ENCODE data around the gene HTT-AS. TPM values are rescaled to one million over a fixed set of nuclear protein-coding genes. Genes with fewer than 3 reads are reported as not detected.

The HTT-AS gene
- total RNA-seq, 1 donor from 2014 or later = not detected

DNA sequence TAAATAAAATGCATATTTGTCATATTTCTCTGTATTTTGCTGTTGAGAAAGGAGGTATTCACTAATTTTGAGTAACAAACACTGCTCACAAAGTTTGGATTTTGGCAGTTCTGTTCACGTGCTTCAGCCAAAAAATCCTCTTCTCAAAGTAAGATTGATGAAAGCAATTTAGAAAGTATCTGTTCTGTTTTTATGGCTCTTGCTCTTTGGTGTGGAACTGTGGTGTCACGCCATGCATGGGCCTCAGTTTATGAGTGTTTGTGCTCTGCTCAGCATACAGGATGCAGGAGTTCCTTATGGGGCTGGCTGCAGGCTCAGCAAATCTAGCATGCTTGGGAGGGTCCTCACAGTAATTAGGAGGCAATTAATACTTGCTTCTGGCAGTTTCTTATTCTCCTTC lies 3.5 kb upstream of the HTT-AS start:
- Histone ChIP-seq H3K4me1 (peaks cover 20% of the 10 kb centered on the region), H3K9me3 (no peaks in the 10 kb centered on the region), H3K27me3 (ENCODE audit: low read depth) (no peaks in the 10 kb centered on the region), H3K36me3 (no peaks in the 10 kb centered on the region), H3K27ac (no peak overlapping the region), H3K4me3 (no peak overlapping the region)
- TF ChIP-seq, protein P1, sequence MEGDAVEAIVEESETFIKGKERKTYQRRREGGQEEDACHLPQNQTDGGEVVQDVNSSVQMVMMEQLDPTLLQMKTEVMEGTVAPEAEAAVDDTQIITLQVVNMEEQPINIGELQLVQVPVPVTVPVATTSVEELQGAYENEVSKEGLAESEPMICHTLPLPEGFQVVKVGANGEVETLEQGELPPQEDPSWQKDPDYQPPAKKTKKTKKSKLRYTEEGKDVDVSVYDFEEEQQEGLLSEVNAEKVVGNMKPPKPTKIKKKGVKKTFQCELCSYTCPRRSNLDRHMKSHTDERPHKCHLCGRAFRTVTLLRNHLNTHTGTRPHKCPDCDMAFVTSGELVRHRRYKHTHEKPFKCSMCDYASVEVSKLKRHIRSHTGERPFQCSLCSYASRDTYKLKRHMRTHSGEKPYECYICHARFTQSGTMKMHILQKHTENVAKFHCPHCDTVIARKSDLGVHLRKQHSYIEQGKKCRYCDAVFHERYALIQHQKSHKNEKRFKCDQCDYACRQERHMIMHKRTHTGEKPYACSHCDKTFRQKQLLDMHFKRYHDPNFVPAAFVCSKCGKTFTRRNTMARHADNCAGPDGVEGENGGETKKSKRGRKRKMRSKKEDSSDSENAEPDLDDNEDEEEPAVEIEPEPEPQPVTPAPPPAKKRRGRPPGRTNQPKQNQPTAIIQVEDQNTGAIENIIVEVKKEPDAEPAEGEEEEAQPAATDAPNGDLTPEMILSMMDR (IDR thresholded peaks at IDR 0.05) = no peak
- ATAC-seq (no peak), DNase-seq (no peak)
- intact Hi-C loops (cut with DNase I) = no loop called here

DNA sequence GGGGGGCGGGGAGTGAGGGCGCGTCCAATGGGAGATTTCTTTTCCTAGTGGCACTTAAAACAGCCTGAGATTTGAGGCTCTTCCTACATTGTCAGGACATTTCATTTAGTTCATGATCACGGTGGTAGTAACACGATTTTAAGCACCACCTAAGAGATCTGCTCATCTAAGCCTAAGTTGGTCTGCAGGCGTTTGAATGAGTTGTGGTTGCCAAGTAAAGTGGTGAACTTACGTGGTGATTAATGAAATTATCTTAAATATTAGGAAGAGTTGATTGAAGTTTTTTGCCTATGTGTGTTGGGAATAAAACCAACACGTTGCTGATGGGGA lies 1.3 kb upstream of the HTT-AS start:
- intact Hi-C loops (cut with DNase I) = no loop called here
- TF ChIP-seq, protein P1 (IDR thresholded peaks at IDR 0.05) = no peak
- DNase-seq (no peak), ATAC-seq (no peak)
- no peaks in the 10 kb centered on the region for H3K36me3 ChIP-seq
- H3K4me3 ChIP-seq = peak overlapping the region; percentile 90
- H3K27me3 ChIP-seq (ENCODE audit: low read depth) = no peaks in the 10 kb centered on the region
- peak overlapping the region; percentile 92 for H3K27ac ChIP-seq
- peaks cover 20% of the 10 kb centered on the region for H3K4me1 ChIP-seq
- no peaks in the 10 kb centered on the region for H3K9me3 ChIP-seq

- Histone ChIP-seq H3K4me3 (peak overlapping the region; percentile 90), H3K4me1 (peaks cover 20% of the 10 kb centered on the region), H3K27ac (peak overlapping the region; percentile 92), H3K36me3 (no peaks in the 10 kb centered on the region), H3K9me3 (no peaks in the 10 kb centered on the region), H3K27me3 (ENCODE audit: low read depth) (no peaks in the 10 kb centered on the region)
- peak; percentile 19 to 36 for ATAC-seq
- DNase-seq = peak; percentile 84
- TF ChIP-seq, protein P1 (IDR thresholded peaks at IDR 0.05) = no peak
- intact Hi-C loops (cut with DNase I) = no loop called here
These were observed 711 bp upstream of the HTT-AS start for GRCh38 chr4:3074846-3075651.

DNA sequence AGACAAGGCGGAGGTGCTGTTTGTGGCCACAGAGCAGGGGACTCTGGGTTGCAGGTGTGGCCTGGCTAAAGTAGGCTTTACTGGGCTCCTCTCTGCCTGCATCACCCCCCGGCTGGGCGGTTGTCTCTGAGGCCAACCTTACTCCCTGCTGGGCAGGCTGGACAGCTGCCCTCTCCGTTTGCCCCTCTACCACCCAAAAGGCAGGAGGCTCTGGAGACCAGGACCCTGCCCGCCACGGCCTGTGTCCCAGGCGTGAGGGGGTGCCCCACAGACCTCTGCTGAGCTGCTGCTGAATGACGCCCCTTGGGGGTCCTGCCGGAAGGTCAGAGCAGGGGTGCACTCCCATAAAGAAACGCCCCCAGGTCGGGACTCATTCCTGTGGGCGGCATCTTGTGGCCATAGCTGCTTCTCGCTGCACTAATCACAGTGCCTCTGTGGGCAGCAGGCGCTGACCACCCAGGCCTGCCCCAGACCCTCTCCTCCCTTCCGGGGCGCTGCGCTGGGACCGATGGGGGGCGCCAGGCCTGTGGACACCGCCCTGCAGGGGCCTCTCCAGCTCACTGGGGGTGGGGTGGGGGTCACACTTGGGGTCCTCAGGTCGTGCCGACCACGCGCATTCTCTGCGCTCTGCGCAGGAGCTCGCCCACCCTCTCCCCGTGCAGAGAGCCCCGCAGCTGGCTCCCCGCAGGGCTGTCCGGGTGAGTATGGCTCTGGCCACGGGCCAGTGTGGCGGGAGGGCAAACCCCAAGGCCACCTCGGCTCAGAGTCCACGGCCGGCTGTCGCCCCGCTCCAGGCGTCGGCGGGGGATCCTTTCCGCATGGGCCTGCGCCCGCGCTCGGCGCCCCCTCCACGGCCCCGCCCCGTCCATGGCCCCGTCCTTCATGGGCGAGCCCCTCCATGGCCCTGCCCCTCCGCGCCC lies 920 bp downstream of the HTT-AS start:
- Histone ChIP-seq H3K36me3 (no peaks in the 10 kb centered on the region), H3K27me3 (ENCODE audit: low read depth) (no peaks in the 10 kb centered on the region), H3K9me3 (no peaks in the 10 kb centered on the region), H3K4me1 (peaks cover 20% of the 10 kb centered on the region), H3K27ac (peak overlapping the region; percentile 63), H3K4me3 (peak overlapping the region; percentile 69)
- peak in 1 of 2 donors; percentile 2 for ATAC-seq
- intact Hi-C loops (cut with DNase I) = no loop called here
- peak; percentile 56 for DNase-seq
- TF ChIP-seq, protein P1 (IDR thresholded peaks at IDR 0.05) = no peak

DNA sequence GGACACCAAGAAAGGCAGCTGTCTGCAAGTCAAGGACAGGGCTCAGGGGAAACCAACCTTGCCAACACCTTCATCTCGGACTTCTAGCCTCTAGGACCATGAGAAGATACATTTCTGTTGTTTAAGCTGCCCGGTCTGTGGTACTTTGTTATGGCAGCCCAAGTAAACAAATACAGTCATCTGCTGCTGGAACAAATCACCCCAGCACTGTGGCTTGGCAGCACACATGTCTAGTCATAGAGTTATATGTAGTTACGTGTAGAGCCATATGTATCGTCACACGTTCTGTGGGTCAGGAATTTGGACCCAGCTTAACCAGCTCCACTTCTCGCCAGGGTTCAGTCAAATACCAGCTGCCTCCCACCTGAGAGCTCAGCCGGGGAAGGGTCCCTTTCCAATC lies 2.5 kb downstream of the HTT-AS start:
- no peak overlapping the region for H3K4me3 ChIP-seq
- no peaks in the 10 kb centered on the region for H3K36me3 ChIP-seq
- intact Hi-C loops (cut with DNase I) = no loop called here
- H3K27me3 ChIP-seq (ENCODE audit: low read depth) = no peaks in the 10 kb centered on the region
- peaks cover 18% of the 10 kb centered on the region for H3K4me1 ChIP-seq
- no peaks in the 10 kb centered on the region for H3K9me3 ChIP-seq
- ATAC-seq = no peak
- no peak overlapping the region for H3K27ac ChIP-seq
- TF ChIP-seq, protein P1 (IDR thresholded peaks at IDR 0.05) = no peak
- DNase-seq = no peak

All from lower lobe of right lung (tissue), 2 donors.